ENCODE measurements around the gene AFF4. TPM values are rescaled to one million over a fixed set of nuclear protein-coding genes. Genes with fewer than 3 reads are reported as not detected.

AFF4 gene
- total and polyA plus RNA-seq, 10 of the 15 experiments (the other 5 are each of a cell fraction or from before 2014, with no cell fraction given): 1.1 to 20.2 (median 10.4) TPM

GRCh38 chr5:132873930-132874271, 89.5 kb downstream of the AFF4 start:
- intact Hi-C loops (cut with micrococcal nuclease; ENCODE audit: unreplicated experiment) (no loop called here), in situ Hi-C loops (cut with MboI) (no loop called here)
- CTCF ChIA-PET: interaction anchor here (1.3 to 2.1 kb wide), 2 partner anchors 10 kb away, joined by 3 to 7 read pairs; no protein-coding TSS in a partner anchor
- TF ChIP-seq ZBTB4 (CRISPR knock-in tag; IDR thresholded peaks at IDR 0.05) (no peak), CHD4 (IDR thresholded peaks at IDR 0.05) (no peak), SREBF2 (IDR thresholded peaks at IDR 0.05; ENCODE audit: low read length) (no peak), KDM1A (IDR thresholded peaks at IDR 0.05; ENCODE audit: borderline replicate concordance) (no peak), CBX5 (IDR thresholded peaks at IDR 0.05; ENCODE audit: low read depth) (no peak), CBX3 (IDR thresholded peaks at IDR 0.05; ENCODE audit: borderline replicate concordance, low read depth) (no peak), NFYB (IDR thresholded peaks at IDR 0.05; ENCODE audit: insufficient read depth, low read depth, low read length) (no peak), ETV6 (conservative IDR thresholded peaks at IDR 0.05 in 1 of 2, IDR thresholded peaks at IDR 0.05 in 1 of 2; ENCODE audit: borderline replicate concordance in 1 of 2, low read depth in 1 of 2) (no peak), SPI1 (IDR thresholded peaks at IDR 0.05; ENCODE audit: borderline replicate concordance, insufficient read depth, low read depth, low read length) (no peak), SIX5 (IDR thresholded peaks at IDR 0.05; ENCODE audit: low read depth, low read length, severe bottlenecking) (no peak), ZZZ3 (IDR thresholded peaks at IDR 0.05; ENCODE audit: control insufficient read depth, insufficient read length, low read depth) (no peak), POLR2AphosphoS2 (IDR thresholded peaks at IDR 0.05; ENCODE audit: low read depth, low read length) (no peak), TCF7 (IDR thresholded peaks at IDR 0.05; ENCODE audit: borderline replicate concordance) (no peak), CBFB (IDR thresholded peaks at IDR 0.05; ENCODE audit: low read depth) (no peak), HCFC1 (IDR thresholded peaks at IDR 0.05; ENCODE audit: low read length) (no peak), ZBTB11 (CRISPR knock-in tag; IDR thresholded peaks at IDR 0.05) (no peak), NBN (IDR thresholded peaks at IDR 0.05) (no peak), SMC3 (IDR thresholded peaks at IDR 0.05; ENCODE audit: borderline replicate concordance, low read length) (no peak), IRF4 (IDR thresholded peaks at IDR 0.05; ENCODE audit: low read depth, low read length) (no peak)
- POLR2A ChIA-PET: no interaction called here
- Histone ChIP-seq H2AFZ (ENCODE audit: control insufficient read depth, low read depth, low read length) (no peak overlapping the region), H3K4me3 (no peak overlapping the region), H3K4me1 (ENCODE audit: control insufficient read depth, insufficient read depth, low read length) (no peaks in the 10 kb centered on the region), H4K20me1 (ENCODE audit: control insufficient read depth, insufficient read depth) (no peaks in the 10 kb centered on the region), H3K9me3 (replicated peaks; ENCODE audit: control insufficient read depth, insufficient read depth, low read length) (no peaks in the 10 kb centered on the region), H3K27me3 (replicated peaks in 1 of 2; ENCODE audit: control insufficient read depth in 2 of 2, insufficient read depth in 2 of 2, low read length in 1 of 2) (no peaks in the 10 kb centered on the region), H3K79me2 (ENCODE audit: control insufficient read depth, insufficient read depth, low read length) (no peaks in the 10 kb centered on the region), H3K27ac (ENCODE audit: control insufficient read depth, insufficient read depth) (no peak overlapping the region), H3K4me2 (ENCODE audit: control insufficient read depth, insufficient read depth) (no peak overlapping the region), H3K9ac (ENCODE audit: control insufficient read depth, insufficient read depth, low read length) (no peak overlapping the region), H3K36me3 (ENCODE audit: control insufficient read depth in 2 of 2, insufficient read depth in 2 of 2, low read length in 1 of 2) (peaks cover 3 to 9% of the 10 kb centered on the region in 2 experiments)
- RAD21 ChIA-PET (ENCODE audit: unreplicated experiment): no interaction called here
- SMC1A ChIA-PET (ENCODE audit: uncharacterized antibody, unreplicated experiment): interaction anchor here (1.2 to 2.6 kb wide), 2 partner anchors 9 to 11 kb away, joined by 3 to 10 read pairs; no protein-coding TSS in a partner anchor
- no peak for DNase-seq (ENCODE audit: low read depth, low spot score)
- 96% methylated on average over 3 of the region's 3 CpGs for WGBS (ENCODE audit: insufficient coverage, insufficient replicate concordance, low lambda C conversion rate, missing lambda C conversion rate)
- no TSS peak for BruUV-seq (replicated peaks)
- no peak for ATAC-seq
- no peak for FAIRE-seq
